Mammary epithelial cell (primary cell): ENCODE data around the gene LLPH.

ENCODE experiments used
- CTCF ChIP-seq, 2 donors: IDR thresholded peaks in 1 of 2; conservative IDR thresholded peaks in 1 of 2; 2 replicates each; pipeline ENCODE4 v1.5.1; 2011 to 2012; ENCODE audit warnings: inconsistent platforms in 2 of 2, low read length in 2 of 2, mild to moderate bottlenecking in 2 of 2, control low read depth in 1 of 2, low read depth in 1 of 2; ENCODE audit not compliant: insufficient read depth in 1 of 2; ENCODE audit errors: extremely low read depth in 1 of 2
- EZH2 ChIP-seq: IDR thresholded peaks from 2 replicates; pipeline ENCODE4 v1.6.1; 2012; ENCODE audit warnings: low read length, inconsistent platforms, borderline replicate concordance

- TF ChIP-seq CTCF (conservative IDR thresholded peaks at IDR 0.05 in 1 of 2, IDR thresholded peaks at IDR 0.05 in 1 of 2; ENCODE audit: extremely low read depth in 1 of 2, insufficient read depth in 1 of 2, low read depth in 1 of 2, low read length in 2 of 2) (no peak), EZH2 (no peak)
Measured at GRCh38 chr12:66170606-66171005, 40.1 kb upstream of the LLPH start.
